Measurements from ENCODE around the gene PAGE2.

DNA sequence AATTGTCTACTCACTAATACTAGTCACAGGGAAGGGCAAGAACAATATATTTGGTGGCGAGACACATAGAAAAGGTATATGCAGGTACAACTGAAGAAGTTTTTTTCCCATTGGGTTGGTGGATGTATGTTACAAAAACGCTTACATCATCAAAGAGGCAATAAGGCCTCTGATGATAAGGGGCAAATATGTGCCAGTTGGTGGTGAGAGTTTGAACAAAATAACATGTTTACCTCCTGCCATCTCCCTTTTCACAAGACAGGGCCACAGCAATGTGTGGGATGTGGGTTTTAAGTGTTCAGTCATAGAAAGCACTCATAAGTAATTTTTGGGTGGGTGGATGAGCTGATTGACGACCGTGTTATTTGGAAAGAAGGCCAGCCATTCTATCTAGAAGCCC is 41.7 kb downstream of the PAGE2 start:
- TF ChIP-seq POLR2A (IDR thresholded peaks at IDR 0.05) (no peak), CTCF (IDR thresholded peaks at IDR 0.05) (no peak), POLR2AphosphoS5 (IDR thresholded peaks at IDR 0.05) (no peak)
